Stimulated activated memory B cell treated with anti-CD40 and anti-IgM and Interleukin-4, amounts not matched to agents 10 μg/mL and 1 μg/mL and 100 μg/mL, for 72 hours (primary cell): ENCODE data around the gene PSME2.
A peak's percentile ranks its signal among the peaks of the same experiment; 100 is the strongest.

Experiments used
- ATAC-seq: fragments of 150-1000 bp; cut with Tn5 transposase; 2 replicates; pipeline ENCODE4 v1.10.0; 2021
- H3K27ac Mint-ChIP-seq: one replicate; pipeline ENCODE4 v1.8.0; 2022; ENCODE audit warnings: mild to moderate bottlenecking, mixed read lengths
- H3K27me3 Mint-ChIP-seq: one replicate; pipeline ENCODE4 v1.8.0; 2022; ENCODE audit warnings: mixed read lengths
- H3K36me3 Mint-ChIP-seq: one replicate; pipeline ENCODE4 v1.8.0; 2022; ENCODE audit warnings: mixed read lengths
- H3K4me1 Mint-ChIP-seq: one replicate; pipeline ENCODE4 v1.8.0; 2022; ENCODE audit warnings: mixed read lengths
- H3K4me3 Mint-ChIP-seq: one replicate; pipeline ENCODE4 v1.8.0; 2022; ENCODE audit warnings: mild to moderate bottlenecking, moderate library complexity, mixed read lengths
- H3K9me3 Mint-ChIP-seq: one replicate; pipeline ENCODE4 v1.8.0; 2022; ENCODE audit warnings: mixed read lengths

Gene PSME2

GRCh38 chr14:24184104-24184970 is 37.9 kb upstream of the PSME2 start:
- H3K27me3 Mint-ChIP-seq: no peaks in the 10 kb centered on the region
- H3K9me3 Mint-ChIP-seq: no peaks in the 10 kb centered on the region
- no peak overlapping the region for H3K4me3 Mint-ChIP-seq
- no peak overlapping the region for H3K27ac Mint-ChIP-seq
- peaks cover 67% of the 10 kb centered on the region for H3K36me3 Mint-ChIP-seq
- peaks cover 28% of the 10 kb centered on the region for H3K4me1 Mint-ChIP-seq
- no peak for ATAC-seq

- ATAC-seq: no peak
- Mint-ChIP-seq H3K27me3 (no peaks in the 10 kb centered on the region), H3K27ac (no peak overlapping the region), H3K4me3 (no peak overlapping the region), H3K9me3 (no peaks in the 10 kb centered on the region), H3K4me1 (peaks cover 27% of the 10 kb centered on the region), H3K36me3 (peaks cover 73% of the 10 kb centered on the region)
These were observed 36.6 kb upstream of the PSME2 start for GRCh38 chr14:24183014-24183481.

GRCh38 chr14:24182110-24182882 is 35.9 kb upstream of the PSME2 start:
- no peaks in the 10 kb centered on the region for H3K27me3 Mint-ChIP-seq
- H3K4me1 Mint-ChIP-seq: peaks cover 19% of the 10 kb centered on the region
- H3K9me3 Mint-ChIP-seq: no peaks in the 10 kb centered on the region
- no peak for ATAC-seq
- H3K27ac Mint-ChIP-seq: no peak overlapping the region
- H3K4me3 Mint-ChIP-seq: no peak overlapping the region
- H3K36me3 Mint-ChIP-seq: peaks cover 79% of the 10 kb centered on the region

GRCh38 chr14:24181371-24182077 is 35.1 kb upstream of the PSME2 start:
- H3K4me1 Mint-ChIP-seq: peaks cover 14% of the 10 kb centered on the region
- no peak overlapping the region for H3K4me3 Mint-ChIP-seq
- no peak for ATAC-seq
- peaks cover 83% of the 10 kb centered on the region for H3K36me3 Mint-ChIP-seq
- H3K27ac Mint-ChIP-seq: no peak overlapping the region
- no peaks in the 10 kb centered on the region for H3K27me3 Mint-ChIP-seq
- no peaks in the 10 kb centered on the region for H3K9me3 Mint-ChIP-seq

- Mint-ChIP-seq H3K36me3 (peaks cover 71% of the 10 kb centered on the region), H3K27me3 (no peaks in the 10 kb centered on the region), H3K27ac (no peak overlapping the region), H3K4me3 (no peak overlapping the region), H3K4me1 (peaks cover 14% of the 10 kb centered on the region), H3K9me3 (no peaks in the 10 kb centered on the region)
- no peak for ATAC-seq
These were observed 33.8 kb upstream of the PSME2 start for GRCh38 chr14:24179961-24180796.

GRCh38 chr14:24179294-24179960 is 33.0 kb upstream of the PSME2 start:
- no peaks in the 10 kb centered on the region for H3K27me3 Mint-ChIP-seq
- H3K36me3 Mint-ChIP-seq: peaks cover 71% of the 10 kb centered on the region
- H3K9me3 Mint-ChIP-seq: no peaks in the 10 kb centered on the region
- peak overlapping the region; percentile 38 for H3K27ac Mint-ChIP-seq
- H3K4me1 Mint-ChIP-seq: peaks cover 14% of the 10 kb centered on the region
- H3K4me3 Mint-ChIP-seq: no peak overlapping the region
- ATAC-seq: no peak

GRCh38 chr14:24178399-24179178 is 32.2 kb upstream of the PSME2 start:
- no peak overlapping the region for H3K4me3 Mint-ChIP-seq
- no peaks in the 10 kb centered on the region for H3K9me3 Mint-ChIP-seq
- peak overlapping the region; percentile 38 for H3K27ac Mint-ChIP-seq
- peaks cover 14% of the 10 kb centered on the region for H3K4me1 Mint-ChIP-seq
- H3K36me3 Mint-ChIP-seq: peaks cover 68% of the 10 kb centered on the region
- no peaks in the 10 kb centered on the region for H3K27me3 Mint-ChIP-seq
- ATAC-seq: no peak

- Mint-ChIP-seq H3K9me3 (no peaks in the 10 kb centered on the region), H3K4me1 (peaks cover 14% of the 10 kb centered on the region), H3K36me3 (peaks cover 61% of the 10 kb centered on the region), H3K27ac (no peak overlapping the region), H3K4me3 (no peak overlapping the region), H3K27me3 (no peaks in the 10 kb centered on the region)
- no peak for ATAC-seq
These were observed 31.5 kb upstream of the PSME2 start for GRCh38 chr14:24177891-24178290.

GRCh38 chr14:24177041-24177825 is 30.8 kb upstream of the PSME2 start:
- H3K27ac Mint-ChIP-seq: no peak overlapping the region
- H3K36me3 Mint-ChIP-seq: peaks cover 55% of the 10 kb centered on the region
- peaks cover 17% of the 10 kb centered on the region for H3K4me1 Mint-ChIP-seq

GRCh38 chr14:24176599-24176998 is 30.2 kb upstream of the PSME2 start:
- H3K4me1 Mint-ChIP-seq: peaks cover 24% of the 10 kb centered on the region
- no peak overlapping the region for H3K27ac Mint-ChIP-seq
- no peak for ATAC-seq
- H3K27me3 Mint-ChIP-seq: no peaks in the 10 kb centered on the region
- H3K9me3 Mint-ChIP-seq: no peaks in the 10 kb centered on the region
- peaks cover 50% of the 10 kb centered on the region for H3K36me3 Mint-ChIP-seq
- H3K4me3 Mint-ChIP-seq: no peak overlapping the region

More at GRCh38 chr14:24177041-24177825, 30.8 kb upstream of the PSME2 start:
- Mint-ChIP-seq H3K4me3 (no peak overlapping the region), H3K27me3 (no peaks in the 10 kb centered on the region), H3K9me3 (no peaks in the 10 kb centered on the region)
- no peak for ATAC-seq

- Mint-ChIP-seq H3K27ac (peak overlapping the region; percentile 91), H3K27me3 (no peaks in the 10 kb centered on the region), H3K4me1 (peaks cover 14% of the 10 kb centered on the region), H3K36me3 (peaks cover 40% of the 10 kb centered on the region), H3K9me3 (no peaks in the 10 kb centered on the region), H3K4me3 (peak overlapping the region; percentile 55)
- no peak for ATAC-seq
These were observed 26.5 kb upstream of the PSME2 start for GRCh38 chr14:24172871-24173281.

- H3K4me1 Mint-ChIP-seq: peaks cover 14% of the 10 kb centered on the region
These were observed 26.0 kb upstream of the PSME2 start for GRCh38 chr14:24172261-24172860.

More at GRCh38 chr14:24172261-24172860, 26.0 kb upstream of the PSME2 start:
- Mint-ChIP-seq H3K27ac (peak overlapping the region; percentile 91), H3K9me3 (no peaks in the 10 kb centered on the region), H3K27me3 (no peaks in the 10 kb centered on the region), H3K36me3 (peaks cover 40% of the 10 kb centered on the region), H3K4me3 (peak overlapping the region; percentile 90)
- no peak for ATAC-seq
